Activated gamma-delta T cell (primary cell): ENCODE results near the gene MGLL.
"Not testable (repeated sequence)": the region's sequence is repeated elsewhere in the genome, so short reads cannot be mapped to it uniquely, and the experiment has no call there.

ENCODE experiments used
- DNase-seq: peaks from one replicate; lab custom pipeline; 2025; lab: John Stamatoyannopoulos, UW

MGLL gene

GRCh38 chr3:127690823-127691452, 131.4 kb downstream of the MGLL start:
- no peak for DNase-seq

- no peak for DNase-seq
Observed at GRCh38 chr3:127690106-127690505, 132.2 kb downstream of the MGLL start.

DNA sequence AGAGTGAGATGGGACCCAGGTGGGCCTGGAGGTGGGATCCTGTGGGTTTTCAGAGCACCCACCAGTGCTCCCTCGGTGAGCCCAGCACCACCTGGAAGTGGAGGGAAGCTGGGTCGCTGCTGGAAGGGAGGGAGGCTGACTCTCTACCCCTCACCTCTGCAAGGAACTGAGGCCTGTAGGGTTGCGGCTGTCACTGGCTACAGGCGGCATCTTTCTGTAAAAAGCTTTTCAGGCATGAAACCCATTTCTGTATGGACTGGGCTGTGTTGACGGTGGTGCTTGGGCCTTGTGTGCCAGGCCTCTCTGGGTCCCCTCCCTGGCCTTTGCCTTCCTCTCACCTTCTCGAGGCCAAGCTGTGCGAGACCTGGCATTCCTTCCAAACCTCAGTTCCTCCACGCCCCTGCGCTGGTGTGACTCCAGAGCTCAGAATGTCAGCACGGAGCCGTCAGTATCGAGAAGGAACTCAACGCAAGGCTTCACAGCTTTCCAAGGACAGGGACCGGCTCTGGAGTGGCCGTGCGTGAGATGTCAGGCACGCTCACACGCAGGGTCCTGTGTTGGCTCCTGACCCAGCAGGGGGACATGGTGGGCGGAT, 133.0 kb downstream of the MGLL start:
- DNase-seq, result no peak

DNA sequence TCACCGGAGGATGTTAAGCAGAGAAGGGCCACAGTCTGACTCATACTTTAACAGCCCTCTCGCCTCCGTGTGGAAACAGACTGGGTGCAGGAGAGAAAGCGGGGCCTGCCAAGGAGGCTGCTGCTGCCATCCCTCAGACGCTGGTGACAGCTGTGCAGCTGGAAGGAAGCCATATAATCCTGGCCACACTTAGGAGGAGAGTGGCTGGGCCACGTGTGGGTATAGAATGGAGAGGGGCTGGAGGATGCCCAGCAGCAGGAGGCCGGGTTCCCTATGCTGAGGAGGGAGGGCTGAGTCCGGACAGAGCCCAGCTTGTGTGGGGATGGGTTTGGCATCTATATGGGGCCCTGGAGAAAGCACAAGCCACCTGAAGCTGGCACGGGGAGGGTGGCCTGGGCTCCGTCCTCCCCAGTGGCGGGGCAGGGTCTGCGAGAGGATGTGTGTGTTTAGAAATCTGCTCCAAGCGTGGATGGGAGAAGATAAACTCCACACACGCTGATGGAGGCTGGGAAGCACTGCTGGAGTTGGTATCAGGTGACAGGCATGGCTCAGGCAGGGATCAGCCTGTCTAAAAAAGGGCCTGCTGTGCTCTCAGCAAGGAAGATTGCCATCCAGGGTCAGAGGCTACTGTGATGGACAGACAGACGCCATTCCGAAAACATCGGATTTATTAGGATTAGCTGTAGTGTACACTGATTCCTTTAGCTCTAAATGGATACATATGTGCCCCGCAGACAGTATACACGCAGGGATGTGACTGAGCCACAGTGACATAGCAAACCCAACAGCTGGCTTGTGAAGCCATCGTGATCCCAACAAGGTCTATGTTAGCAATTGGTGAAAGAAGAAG, 133.7 kb downstream of the MGLL start:
- DNase-seq, result no peak

DNA sequence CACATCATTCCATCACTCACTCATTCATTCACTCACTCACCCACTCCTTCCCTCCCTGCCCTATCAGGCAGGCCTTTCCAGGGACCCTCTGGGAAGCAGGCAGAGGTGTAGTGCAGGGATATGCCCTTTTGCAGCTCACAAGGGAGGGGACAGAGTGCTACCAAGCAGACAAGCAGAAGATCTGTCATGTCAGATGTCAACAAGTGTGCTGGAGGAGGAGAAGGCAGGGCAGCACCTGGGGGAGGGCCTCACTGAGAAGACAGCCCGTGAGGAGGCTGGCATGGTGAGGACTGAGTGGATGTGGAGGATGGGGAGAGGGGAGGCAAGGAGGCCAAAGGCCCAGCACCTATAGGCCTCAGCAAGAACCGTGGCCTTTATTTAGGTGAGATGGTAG, 134.3 kb downstream of the MGLL start:
- DNase-seq, result no peak

DNA sequence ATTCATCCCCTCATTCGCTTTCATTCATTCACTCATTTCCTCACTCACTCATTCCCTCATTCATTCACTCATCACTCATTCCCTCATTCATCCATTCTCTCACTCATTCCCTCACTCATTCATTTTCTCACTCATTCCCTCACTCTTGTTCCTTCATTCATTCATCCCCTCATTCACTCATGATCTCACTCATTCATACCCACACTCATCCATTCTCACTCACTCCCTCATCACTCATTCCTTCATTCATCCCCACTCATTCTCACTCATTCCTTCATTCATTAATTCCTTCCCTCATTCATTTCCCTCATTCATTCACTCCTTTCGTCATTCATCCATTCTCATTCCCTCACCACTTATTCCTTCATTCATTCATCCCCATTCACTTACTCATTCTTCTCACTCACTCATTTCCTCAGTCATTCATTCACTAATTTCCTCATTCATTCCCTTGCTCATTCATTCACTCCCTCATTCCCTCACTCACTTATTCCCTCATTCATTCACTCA, 135.0 kb downstream of the MGLL start:
- no peak for DNase-seq

DNA sequence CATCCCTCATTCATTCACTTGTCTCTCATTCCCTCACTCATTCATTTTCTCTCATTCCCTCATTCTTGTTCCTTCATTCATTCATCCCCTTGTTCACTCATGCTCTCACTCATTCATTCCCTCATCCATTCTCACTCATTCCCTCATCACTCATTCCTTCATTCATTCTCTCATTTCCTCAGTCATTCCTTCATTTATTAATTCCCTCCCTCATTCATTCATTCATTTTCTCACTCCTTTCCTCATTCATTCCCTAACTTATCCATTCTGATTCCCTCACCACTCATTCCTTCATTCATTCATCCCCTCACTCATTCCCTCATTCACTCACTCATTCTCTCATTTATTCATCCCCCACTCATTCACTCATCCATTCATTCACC, 135.8 kb downstream of the MGLL start:
- no peak for DNase-seq

DNA sequence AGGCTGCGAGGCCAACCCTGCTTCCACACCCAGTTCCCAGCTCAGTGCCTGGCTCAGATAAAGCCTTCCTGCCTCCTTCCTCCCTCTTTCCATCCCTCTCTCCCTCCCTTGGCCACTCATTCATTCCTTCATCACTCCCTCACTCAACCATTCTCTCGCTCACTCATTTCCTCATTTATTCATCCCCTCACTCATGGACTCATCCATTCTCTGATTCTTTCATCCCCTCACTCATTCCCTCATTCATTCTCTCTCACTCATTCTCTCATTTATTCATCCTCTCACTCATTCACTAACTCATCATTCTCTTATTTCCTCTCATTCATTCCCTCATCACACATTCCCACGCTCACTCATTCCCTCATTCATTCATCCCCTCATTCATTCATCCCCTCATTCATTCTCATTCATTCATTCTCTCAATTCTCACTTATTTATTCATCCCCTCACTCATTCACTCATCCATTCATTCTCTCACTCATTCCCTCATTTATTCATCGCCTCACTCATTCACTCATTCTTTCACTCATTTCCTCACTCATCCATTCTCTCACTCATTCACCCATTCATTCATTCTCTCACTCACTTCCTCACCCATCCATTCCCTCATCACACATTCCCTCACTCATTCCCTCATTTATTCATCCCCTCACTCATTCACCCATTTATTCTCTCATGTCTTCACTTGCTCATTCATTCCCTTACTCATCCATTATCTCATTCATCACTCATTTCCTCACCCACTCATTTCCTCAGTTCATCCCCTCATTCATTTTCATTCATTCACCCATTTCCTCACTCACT, 136.4 kb downstream of the MGLL start:
- DNase-seq, result no peak

DNA sequence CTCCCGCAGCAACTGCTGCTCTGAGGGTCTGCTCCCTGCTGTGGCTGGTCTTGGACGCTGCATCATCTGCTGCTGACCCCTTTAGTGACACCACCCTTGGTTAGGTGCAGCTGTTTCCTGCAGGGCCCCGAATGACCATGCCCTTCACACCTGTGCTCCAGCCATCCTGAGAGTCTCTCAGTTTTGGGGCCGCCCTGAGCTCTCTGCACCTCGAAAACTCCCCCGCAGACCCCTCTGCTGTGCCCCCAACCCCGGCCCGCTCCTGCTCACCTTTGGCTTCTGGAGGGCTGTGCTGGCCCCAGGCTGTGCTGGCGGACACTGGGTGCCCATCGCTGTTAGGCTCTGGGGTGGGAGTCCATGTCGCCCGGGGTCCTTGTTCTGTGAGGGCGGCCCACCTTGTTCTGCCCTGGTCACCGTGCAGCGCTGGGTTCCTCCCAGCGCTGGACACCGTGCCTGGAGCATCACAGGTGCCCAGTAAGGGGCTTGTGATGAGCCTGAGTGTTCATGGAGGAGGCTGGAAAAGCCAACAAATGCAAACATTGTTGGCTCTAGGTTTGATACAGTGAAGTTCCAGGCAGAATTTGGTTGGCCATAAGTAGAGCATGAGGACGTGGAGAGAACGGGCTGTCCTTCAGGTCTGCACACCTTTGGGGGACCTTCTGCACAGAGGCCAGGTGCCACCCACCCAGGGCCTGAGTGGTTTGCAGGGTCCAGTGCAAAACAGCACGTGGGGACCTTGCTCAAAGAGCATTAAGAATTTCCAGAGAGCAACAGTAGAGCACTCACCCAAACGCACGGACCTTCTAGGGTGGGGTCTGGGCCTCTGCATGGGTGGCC, 137.2 kb downstream of the MGLL start:
- no peak for DNase-seq

GRCh38 chr3:127682561-127682960, 139.8 kb downstream of the MGLL start:
- no peak for DNase-seq

DNA sequence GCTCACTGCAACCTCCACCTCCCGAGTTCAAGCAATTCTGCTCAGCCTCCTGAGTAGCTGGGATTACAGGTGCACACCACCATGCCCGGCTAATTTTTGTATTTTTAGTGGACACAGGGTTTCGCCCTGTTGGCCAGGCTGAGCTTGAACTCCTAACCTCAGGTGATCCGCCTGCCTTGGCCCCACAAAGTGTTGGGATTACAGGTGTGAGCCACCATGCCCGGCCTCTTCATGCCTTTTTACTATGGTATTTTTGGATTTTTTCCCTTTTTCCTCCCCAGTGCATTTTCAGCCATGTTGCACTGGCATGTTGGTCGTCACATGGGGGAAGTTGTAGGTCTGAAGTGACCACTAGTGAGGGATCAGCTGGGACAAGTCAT, 140.2 kb downstream of the MGLL start:
- DNase-seq, result not testable (repeated sequence)

GRCh38 chr3:127680798-127681221, 141.5 kb downstream of the MGLL start:
- no peak for DNase-seq

GRCh38 chr3:127680146-127680661, 142.1 kb downstream of the MGLL start:
- no peak for DNase-seq

- DNase-seq, result no peak
Observed at GRCh38 chr3:127679534-127680145, 142.7 kb downstream of the MGLL start.

DNA sequence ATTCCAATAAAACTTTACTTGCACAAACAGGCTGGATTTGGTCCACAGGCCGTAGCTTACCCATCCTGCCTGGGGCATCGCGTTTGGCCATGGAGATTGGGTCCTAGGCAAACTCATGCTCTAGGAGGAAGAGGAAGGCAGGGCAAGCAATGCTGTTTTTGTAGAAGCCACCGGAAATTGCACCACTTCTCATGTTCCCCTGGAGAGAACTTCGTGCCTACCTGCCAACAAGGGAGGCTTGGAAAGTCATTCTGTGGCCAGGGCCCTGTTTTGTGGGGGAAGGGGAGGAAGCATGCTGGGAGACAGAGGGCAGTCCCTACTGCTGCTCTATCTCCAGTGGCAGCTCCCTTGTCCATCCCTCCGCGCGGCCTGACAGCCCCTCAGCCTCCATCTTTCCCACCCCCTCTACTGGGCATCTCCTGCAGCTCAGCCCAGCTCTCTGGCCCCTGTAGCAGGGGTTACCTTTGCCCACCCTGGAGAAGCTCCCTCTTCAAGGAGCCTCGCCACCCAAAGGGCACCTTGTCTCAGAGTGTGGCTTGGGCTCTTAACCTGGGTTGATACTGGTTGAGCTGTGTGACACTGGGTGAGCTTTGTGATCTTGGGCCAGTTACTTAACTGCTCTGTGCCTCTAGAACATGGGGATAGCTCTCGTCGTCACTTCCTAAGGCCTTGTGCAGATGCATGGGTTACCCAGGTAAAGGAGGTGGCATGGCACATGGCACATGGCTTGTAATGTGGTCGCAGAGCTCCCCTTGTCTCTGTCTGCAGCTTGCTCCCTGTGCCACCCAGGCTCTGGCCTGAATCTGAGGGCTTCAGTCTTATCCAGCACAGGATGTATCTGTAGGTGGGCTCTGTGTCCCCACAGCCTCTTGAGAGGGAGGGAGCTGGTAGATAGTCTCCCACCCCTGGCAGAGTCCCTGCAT, 143.4 kb downstream of the MGLL start:
- DNase-seq, result no peak

DNA sequence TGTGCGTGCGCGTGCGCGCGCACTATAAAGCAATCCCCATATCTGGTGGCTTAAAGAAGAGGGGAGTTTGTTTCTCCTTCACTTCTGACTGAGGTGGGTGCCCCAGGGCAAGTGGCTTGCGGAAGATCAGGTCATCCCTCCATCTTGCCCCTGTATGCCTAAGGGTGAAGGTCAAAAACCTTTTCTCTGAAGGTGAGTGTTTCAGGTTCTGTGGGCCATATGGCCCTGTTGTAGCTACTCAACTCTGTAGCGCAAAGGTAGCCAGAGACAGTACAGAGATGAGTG, 144.1 kb downstream of the MGLL start:
- no peak for DNase-seq

DNA sequence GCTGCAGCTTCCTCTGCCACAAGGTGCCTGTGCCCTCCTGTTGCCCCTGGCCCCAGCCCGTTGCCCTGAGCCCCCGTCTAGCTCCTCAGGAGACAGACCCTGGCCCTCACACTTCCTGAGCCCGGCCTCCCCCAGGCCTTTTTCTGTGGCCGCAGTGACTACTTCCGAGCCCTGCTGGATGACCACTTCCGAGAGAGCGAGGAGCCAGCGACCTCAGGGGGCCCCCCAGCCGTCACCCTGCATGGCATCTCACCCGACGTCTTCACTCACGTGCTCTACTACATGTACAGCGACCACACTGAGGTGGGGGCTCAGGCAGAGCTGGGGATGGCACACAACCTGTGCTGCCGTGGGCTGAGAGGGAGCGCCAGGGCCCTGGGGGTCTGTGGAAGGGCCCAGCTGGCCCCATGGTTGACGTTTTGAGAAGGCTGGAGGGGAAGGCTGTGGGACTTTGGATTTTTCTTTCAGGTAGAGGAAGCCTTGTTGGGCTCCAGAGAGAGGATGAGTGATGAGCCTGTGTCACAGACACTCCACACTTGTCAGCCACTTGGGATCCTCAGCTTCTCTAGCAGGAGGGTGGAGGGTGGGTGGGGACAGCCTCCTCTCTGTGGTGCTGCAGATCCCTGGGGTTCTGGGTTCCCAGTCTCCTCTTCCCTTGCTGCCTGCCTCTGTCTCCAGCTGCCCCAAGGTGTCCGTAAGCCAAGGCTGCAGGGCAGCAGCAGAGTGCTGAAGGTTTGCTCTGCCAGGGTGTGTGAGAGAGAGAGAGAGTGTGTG, 144.6 kb downstream of the MGLL start:
- DNase-seq, result no peak

- DNase-seq, result no peak
Observed at GRCh38 chr3:127676921-127677351, 145.4 kb downstream of the MGLL start.

- no peak for DNase-seq
Observed at GRCh38 chr3:127676456-127676855, 145.9 kb downstream of the MGLL start.
